ENCODE data around the gene SEPTIN5.

GRCh38 chr22:19746726-19747125 lies 32.4 kb downstream of the SEPTIN5 start:
- TF ChIP-seq, protein P1, sequence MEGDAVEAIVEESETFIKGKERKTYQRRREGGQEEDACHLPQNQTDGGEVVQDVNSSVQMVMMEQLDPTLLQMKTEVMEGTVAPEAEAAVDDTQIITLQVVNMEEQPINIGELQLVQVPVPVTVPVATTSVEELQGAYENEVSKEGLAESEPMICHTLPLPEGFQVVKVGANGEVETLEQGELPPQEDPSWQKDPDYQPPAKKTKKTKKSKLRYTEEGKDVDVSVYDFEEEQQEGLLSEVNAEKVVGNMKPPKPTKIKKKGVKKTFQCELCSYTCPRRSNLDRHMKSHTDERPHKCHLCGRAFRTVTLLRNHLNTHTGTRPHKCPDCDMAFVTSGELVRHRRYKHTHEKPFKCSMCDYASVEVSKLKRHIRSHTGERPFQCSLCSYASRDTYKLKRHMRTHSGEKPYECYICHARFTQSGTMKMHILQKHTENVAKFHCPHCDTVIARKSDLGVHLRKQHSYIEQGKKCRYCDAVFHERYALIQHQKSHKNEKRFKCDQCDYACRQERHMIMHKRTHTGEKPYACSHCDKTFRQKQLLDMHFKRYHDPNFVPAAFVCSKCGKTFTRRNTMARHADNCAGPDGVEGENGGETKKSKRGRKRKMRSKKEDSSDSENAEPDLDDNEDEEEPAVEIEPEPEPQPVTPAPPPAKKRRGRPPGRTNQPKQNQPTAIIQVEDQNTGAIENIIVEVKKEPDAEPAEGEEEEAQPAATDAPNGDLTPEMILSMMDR (IDR thresholded peaks at IDR 0.05): no peak
- no peak for TF ChIP-seq POLR2A (IDR thresholded peaks at IDR 0.05)
